GM21381 (cell line): ENCODE results near the gene NOA1.
A peak's percentile ranks its signal among the peaks of the same experiment; 100 is the strongest.

ENCODE experiments used
- ATAC-seq: cut with Tn5 transposase; IDR thresholded peaks from one replicate; pipeline ENCODE4 v1.9.1; 2021; ENCODE audit warnings: mild to moderate bottlenecking, moderate library complexity; ENCODE audit not compliant: unreplicated experiment

NOA1 gene

DNA sequence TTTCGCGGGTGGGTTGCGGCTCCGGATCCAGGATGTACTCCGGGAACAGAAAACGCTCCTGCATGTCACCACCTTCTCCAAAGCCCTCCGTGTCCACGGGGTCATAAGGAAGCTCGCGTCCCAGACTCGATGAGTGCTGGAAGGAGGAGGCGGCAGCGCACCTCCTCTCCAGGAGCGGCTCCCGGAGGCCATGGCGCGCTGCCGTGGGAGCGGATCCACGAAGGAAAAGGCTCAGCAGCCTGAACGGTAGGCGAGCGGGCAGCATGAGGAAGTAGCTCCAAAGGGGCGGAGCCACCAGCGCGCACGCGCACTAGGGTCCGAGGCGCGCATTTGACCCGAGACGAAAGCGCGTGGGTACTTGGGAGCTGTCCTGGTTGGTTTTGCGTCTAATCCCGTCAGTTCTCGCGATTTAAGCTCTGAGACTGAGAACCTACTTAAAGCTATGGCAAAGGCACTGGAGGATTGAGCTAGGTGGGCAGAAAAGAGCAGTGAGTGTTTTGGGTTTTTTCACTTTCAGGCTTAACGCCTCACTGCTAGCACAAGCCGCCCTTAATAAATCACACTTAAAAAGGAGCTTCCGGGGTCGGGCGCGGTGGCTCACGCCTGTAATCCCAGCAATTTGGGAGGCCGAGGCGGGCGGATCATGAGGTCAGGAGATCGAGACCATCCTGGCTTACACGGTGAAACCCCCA is at the start of gene NOA1:
Gene NOA1 (minus strand): TSS at position 286 of the 692 bp plus-strand sequence. CDS start 21 bp downstream, at position 265.
- ATAC-seq: peak; percentile 77

GRCh38 chr4:57023104-57023503 is 45.7 kb upstream of the NOA1 start:
- no peak for ATAC-seq

- ATAC-seq: no peak
Observed at GRCh38 chr4:57020467-57021101, 43.2 kb upstream of the NOA1 start.

DNA sequence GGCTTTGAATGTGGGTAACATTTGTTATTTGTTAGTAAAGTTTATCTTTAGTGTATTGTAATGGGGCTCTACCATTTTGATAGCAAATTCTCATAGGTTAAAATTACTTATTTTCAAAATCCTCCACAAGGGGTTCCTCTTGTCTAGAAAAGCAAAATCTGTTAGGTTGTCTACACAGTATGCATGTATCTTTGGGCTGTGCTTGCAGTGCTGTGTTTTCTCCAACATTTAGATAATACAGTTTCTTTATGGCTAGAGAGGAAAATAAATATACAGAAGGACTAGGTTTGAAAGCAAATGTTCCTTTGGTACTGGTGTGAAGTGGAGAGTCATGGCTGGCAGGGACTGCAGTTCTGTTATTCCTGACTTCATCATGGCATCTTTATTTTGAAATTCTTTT is 41.6 kb upstream of the NOA1 start:
- no peak for ATAC-seq

DNA sequence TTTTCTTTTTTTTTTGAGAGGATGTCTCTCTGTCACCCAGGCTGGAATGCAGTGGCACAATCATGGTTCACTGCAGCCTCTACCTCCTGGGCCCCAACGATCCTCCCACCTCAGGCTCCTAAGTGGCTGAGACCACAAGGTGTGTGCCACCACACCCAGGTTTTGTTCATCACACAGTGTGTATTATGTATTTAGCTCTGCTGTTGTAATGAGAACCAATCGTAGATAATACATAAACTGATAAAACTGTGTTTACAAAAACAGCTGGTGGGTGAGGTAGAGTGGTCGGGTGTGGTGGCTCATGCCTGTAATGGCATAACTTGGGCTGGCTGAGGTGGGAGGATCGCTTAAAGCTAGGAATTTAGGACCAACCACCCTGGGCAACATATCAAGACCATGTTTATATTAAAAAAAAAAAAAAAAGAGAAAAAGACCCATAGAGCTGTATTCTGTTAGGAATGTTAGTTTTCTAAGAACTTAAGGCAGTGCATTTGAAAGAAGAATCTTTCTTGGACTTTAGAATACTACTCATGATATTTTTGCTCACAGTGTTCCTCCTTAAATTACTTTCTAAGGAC is 36.2 kb upstream of the NOA1 start:
- ATAC-seq: no peak

GRCh38 chr4:56999751-57000150 is 22.3 kb upstream of the NOA1 start:
- ATAC-seq: no peak

DNA sequence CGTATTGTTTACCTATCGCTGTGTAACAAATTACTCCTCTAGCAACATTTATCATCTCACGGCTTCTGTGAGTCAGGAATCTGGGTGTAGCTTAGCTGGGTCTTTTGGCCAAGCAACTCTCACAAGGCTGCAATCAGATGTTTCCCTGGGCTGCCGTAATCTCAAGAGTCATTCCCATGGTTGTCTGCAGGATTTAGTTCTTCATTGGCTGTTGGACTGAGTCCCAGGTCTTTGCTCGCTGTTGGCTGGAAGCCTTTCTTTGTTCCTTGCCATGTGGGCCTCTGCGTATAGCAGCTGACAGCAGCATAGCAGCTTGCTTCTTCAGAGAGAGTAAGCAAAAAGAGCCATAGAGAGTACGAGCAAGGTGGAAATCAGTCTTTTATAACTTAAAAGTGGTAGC is 18.1 kb upstream of the NOA1 start:
- no peak for ATAC-seq

GRCh38 chr4:56990109-56990905 is 12.9 kb upstream of the NOA1 start:
- no peak for ATAC-seq

DNA sequence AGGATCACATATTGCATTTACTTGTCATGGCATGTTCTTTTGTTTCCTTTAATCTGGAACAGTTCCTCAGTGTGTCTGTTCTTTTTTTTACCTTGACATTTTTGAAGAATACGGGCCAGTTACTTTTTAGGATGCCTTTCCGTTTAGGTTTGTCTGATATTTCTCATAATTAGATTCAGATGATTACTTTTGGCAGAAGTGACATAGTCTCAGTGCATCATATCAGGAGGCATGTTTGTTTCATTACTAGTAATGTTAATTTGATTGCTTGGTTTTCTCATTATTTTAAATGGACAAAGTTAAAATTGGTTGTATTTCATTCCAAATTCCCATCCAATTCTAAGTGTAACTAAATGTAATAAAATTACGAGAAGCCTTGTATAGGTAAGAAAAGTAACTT is 9.5 kb upstream of the NOA1 start:
- no peak for ATAC-seq

DNA sequence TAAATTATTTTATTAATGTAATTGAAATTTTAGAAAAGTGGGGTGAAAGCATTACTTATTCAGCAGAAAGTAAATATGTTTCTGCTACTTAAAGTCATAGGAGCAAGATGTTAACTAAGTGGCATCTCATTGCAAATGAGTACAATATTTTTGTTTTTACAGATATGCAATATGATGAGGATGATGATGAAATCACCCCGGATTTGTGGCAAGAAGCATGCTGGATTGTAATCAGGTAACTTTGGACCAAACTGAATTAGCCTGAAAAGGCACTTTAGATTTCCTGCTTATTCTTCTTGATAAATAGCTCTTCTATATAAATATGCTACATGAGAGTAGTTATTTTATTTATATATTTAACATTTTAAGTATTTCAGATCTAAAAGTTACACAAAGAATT is 8.8 kb upstream of the NOA1 start:
- no peak for ATAC-seq

GRCh38 chr4:56981795-56982201 is 4.4 kb upstream of the NOA1 start:
- no peak for ATAC-seq

DNA sequence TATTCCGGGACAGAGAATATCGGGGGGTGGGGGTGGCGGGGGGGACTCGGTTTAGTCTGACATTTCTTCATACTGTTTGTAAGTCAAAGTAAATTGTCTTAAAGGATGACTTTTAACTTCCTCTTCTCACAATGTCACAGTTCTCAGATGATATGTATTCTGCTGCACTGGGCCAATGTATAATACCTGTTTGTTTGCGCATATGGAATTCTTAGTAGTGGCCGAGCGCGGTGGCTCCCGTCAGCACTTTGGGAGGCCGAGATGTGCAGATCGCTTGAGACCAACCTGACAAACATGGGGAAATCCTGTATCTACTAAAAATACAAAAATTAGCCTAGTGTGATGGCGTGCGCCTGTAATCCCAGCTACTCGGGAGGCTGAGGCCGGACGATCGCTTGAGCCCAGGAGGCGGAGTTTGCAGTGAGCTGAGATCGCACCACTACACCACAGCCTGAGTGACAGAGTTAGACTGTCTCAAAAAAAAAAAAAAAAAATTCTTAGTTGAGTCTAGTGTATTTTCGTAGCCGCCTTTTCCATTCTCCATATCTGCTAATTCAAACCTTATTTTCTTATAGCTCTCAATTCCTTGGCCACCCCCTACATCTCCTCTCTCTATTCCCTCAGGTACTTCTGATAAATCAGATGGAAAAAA is 2.1 kb upstream of the NOA1 start:
- no peak for ATAC-seq

GRCh38 chr4:56978750-56979303 is 1.4 kb upstream of the NOA1 start, which contains the start of gene POLR2B:
TSS of gene POLR2B (plus strand) at chr4:56978896. CDS start at chr4:56978986, 90 bp downstream.
- peak; percentile 53 for ATAC-seq

DNA sequence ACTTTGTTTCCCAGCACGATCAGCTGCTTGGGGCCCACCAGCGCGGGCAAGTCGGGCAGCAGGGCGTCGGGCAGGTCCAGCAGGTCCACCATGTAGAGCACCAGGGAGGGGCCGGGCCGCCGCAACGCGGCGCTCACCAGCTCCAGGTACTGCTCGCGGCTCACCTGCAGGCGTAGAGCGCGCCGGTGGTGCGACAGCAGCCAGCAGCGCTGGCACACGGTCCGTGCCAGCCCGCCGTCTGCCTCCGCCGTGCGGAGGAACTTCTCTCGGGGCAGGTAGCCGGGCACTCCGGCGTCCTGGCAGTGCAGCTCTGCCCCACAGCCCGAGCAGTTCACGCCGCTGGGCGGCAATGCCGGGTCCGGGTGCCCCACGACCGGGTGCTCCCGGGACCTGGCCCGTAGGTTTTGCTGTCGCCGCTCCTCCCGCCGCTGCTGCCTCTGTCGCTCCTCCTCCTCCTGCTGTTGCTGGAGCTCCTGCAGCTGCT is 527 bp downstream of the NOA1 start:
- ATAC-seq: peak; percentile 19

- ATAC-seq: no peak
Observed at GRCh38 chr4:56976283-56976836, 1.0 kb downstream of the NOA1 start.

GRCh38 chr4:56973336-56973735 is 4.1 kb downstream of the NOA1 start:
- ATAC-seq: no peak

DNA sequence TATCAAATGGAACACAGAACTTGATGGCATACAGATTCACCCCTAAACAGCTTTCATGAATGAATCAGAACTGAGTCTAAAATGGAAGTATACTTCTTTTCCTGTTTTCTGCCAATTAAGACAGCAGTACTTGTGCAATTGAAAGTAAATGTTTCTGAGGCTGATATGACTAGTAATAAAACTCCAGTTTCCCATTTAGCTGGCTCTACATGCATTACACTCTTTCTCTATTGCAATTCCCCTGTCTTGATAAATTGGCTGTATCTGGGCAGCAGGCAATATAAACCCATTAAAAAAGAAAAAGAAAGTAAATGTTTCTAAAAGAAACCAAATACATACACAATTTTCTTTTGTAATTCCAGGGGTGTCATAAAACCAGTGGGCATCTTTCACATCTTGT is 4.6 kb downstream of the NOA1 start:
- no peak for ATAC-seq

GRCh38 chr4:56972389-56972788 is 5.0 kb downstream of the NOA1 start:
- ATAC-seq: no peak

GRCh38 chr4:56971383-56971782 is 6.0 kb downstream of the NOA1 start:
- no peak for ATAC-seq

- ATAC-seq: no peak
Observed at GRCh38 chr4:56961107-56961500, 16.3 kb downstream of the NOA1 start.
